ENCODE measurements around the gene PCBP4. TPM values are rescaled to one million over a fixed set of nuclear protein-coding genes. Genes with fewer than 3 reads are reported as not detected.

The PCBP4 gene
- total RNA-seq, 1 donor from 2014 or later, result 47.5 TPM

GRCh38 chr3:52012699-52013098 is 45.4 kb upstream of the PCBP4 start:
- Mint-ChIP-seq H3K4me3 (ENCODE audit: unreplicated experiment) (no peak overlapping the region), H3K4me1 (ENCODE audit: unreplicated experiment) (no peaks in the 10 kb centered on the region), H3K9me3 (ENCODE audit: unreplicated experiment) (no peaks in the 10 kb centered on the region), H3K27ac (ENCODE audit: unreplicated experiment) (no peak overlapping the region), H3K27me3 (ENCODE audit: unreplicated experiment) (no peaks in the 10 kb centered on the region), H3K36me3 (ENCODE audit: unreplicated experiment) (no peaks in the 10 kb centered on the region)
- no peak for DNase-seq (ENCODE audit: extremely low spot score, unreplicated experiment)
- TF ChIP-seq, protein P1, sequence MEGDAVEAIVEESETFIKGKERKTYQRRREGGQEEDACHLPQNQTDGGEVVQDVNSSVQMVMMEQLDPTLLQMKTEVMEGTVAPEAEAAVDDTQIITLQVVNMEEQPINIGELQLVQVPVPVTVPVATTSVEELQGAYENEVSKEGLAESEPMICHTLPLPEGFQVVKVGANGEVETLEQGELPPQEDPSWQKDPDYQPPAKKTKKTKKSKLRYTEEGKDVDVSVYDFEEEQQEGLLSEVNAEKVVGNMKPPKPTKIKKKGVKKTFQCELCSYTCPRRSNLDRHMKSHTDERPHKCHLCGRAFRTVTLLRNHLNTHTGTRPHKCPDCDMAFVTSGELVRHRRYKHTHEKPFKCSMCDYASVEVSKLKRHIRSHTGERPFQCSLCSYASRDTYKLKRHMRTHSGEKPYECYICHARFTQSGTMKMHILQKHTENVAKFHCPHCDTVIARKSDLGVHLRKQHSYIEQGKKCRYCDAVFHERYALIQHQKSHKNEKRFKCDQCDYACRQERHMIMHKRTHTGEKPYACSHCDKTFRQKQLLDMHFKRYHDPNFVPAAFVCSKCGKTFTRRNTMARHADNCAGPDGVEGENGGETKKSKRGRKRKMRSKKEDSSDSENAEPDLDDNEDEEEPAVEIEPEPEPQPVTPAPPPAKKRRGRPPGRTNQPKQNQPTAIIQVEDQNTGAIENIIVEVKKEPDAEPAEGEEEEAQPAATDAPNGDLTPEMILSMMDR (IDR thresholded peaks at IDR 0.05), result no peak

- Mint-ChIP-seq H3K4me3 (ENCODE audit: unreplicated experiment) (no peak overlapping the region), H3K4me1 (ENCODE audit: unreplicated experiment) (peaks cover 9% of the 10 kb centered on the region), H3K36me3 (ENCODE audit: unreplicated experiment) (no peaks in the 10 kb centered on the region), H3K27ac (ENCODE audit: unreplicated experiment) (no peak overlapping the region), H3K27me3 (ENCODE audit: unreplicated experiment) (no peaks in the 10 kb centered on the region), H3K9me3 (ENCODE audit: unreplicated experiment) (no peaks in the 10 kb centered on the region)
- TF ChIP-seq, protein P1 (IDR thresholded peaks at IDR 0.05), result no peak
- no peak for DNase-seq (ENCODE audit: extremely low spot score, unreplicated experiment)
Observed at GRCh38 chr3:52010431-52010830, 43.2 kb upstream of the PCBP4 start.

DNA sequence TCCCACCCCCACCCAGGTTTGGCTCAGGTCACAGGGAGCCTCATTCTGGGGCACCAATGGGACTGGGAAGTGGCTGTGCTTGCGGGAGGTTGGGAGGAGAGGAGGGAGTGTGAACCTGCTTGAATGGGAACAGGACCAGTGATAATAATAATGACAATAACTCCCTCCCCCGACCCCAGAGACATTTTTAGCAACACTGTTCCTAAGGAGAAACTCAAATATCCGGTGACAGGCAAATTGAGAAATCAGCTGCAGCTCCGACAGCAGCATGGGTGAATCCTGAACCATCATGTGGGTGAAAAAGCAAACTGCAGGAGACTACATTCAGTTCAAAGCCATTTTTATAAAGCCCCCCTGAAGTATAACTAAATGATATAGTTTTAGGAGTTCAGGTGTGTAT is 40.0 kb upstream of the PCBP4 start:
- no peak overlapping the region for H3K27ac Mint-ChIP-seq (ENCODE audit: unreplicated experiment)

DNA sequence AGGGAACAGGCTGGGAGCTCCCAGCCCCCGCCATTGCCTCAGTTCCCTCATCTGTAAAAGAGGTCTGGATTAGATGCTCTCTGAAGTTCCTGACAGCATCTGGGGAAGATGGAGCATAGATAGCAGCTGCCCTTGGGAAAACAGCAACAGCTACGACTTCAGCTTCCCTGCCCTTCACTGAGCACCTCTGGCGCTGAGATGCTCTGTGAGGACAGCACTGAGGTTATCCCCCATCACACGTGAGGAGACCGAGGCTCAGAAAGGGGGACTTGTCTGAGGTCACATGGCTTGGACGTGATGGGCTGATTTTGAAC is 39.5 kb upstream of the PCBP4 start:
- Mint-ChIP-seq H3K4me3 (ENCODE audit: unreplicated experiment) (no peak overlapping the region), H3K27me3 (ENCODE audit: unreplicated experiment) (no peaks in the 10 kb centered on the region), H3K36me3 (ENCODE audit: unreplicated experiment) (no peaks in the 10 kb centered on the region), H3K27ac (ENCODE audit: unreplicated experiment) (no peak overlapping the region), H3K4me1 (ENCODE audit: unreplicated experiment) (peaks cover 22% of the 10 kb centered on the region), H3K9me3 (ENCODE audit: unreplicated experiment) (no peaks in the 10 kb centered on the region)
- TF ChIP-seq, protein P1 (IDR thresholded peaks at IDR 0.05), result no peak
- DNase-seq (ENCODE audit: extremely low spot score, unreplicated experiment), result no peak

More for the DNA sequence above, 40.0 kb upstream of the PCBP4 start:
- TF ChIP-seq, protein P1 (IDR thresholded peaks at IDR 0.05), result no peak
- no peak for DNase-seq (ENCODE audit: extremely low spot score, unreplicated experiment)
- Mint-ChIP-seq H3K4me3 (ENCODE audit: unreplicated experiment) (no peak overlapping the region), H3K36me3 (ENCODE audit: unreplicated experiment) (no peaks in the 10 kb centered on the region), H3K4me1 (ENCODE audit: unreplicated experiment) (peaks cover 22% of the 10 kb centered on the region), H3K27me3 (ENCODE audit: unreplicated experiment) (no peaks in the 10 kb centered on the region), H3K9me3 (ENCODE audit: unreplicated experiment) (no peaks in the 10 kb centered on the region)

GRCh38 chr3:52006017-52006819 is 39.0 kb upstream of the PCBP4 start:
- Mint-ChIP-seq H3K36me3 (ENCODE audit: unreplicated experiment) (no peaks in the 10 kb centered on the region), H3K9me3 (ENCODE audit: unreplicated experiment) (no peaks in the 10 kb centered on the region), H3K27me3 (ENCODE audit: unreplicated experiment) (no peaks in the 10 kb centered on the region), H3K4me1 (ENCODE audit: unreplicated experiment) (peaks cover 22% of the 10 kb centered on the region), H3K27ac (ENCODE audit: unreplicated experiment) (no peak overlapping the region), H3K4me3 (ENCODE audit: unreplicated experiment) (no peak overlapping the region)
- TF ChIP-seq, protein P1 (IDR thresholded peaks at IDR 0.05), result no peak
- DNase-seq (ENCODE audit: extremely low spot score, unreplicated experiment), result no peak
